ENCODE measurements around the gene UNC13D.

The UNC13D gene

DNA sequence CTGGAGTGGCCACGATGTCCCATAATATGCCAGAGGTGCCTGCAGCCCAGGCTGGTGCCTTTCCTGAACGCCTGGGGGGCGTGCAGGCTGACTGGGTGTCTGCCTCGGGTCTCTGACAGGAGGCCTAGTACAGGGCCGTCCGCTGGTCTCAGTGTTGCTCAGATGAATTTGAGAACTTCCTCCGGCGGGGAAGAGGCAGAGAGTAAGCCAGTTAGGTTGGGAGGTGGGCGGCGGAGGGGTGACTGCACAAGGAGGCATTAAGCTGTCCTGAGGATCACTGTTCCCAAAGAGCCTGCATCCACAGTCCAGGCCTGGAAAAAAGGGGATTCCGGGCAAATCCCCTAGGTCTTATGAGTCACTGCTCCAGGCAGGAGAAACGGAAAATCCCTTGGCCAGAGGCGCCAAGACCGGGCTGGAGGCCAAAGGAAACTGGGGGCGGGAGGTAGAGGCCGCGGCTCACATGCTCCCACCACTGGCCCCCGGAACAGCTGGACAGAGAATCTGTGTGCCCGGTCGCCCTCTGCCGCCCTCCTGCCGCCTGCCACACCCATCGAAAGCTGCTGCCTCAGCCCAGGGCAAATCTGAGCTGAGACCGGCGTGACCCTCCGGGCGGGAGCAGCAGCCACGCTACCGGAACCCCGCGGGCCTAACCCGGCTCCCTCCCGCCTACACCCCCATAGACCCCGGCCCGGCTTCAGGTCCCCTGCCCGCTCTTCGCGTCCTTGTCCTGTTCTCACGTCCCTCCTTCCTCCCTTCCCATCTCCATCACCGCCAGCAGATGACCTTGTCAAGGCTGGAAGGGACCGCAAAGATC is 32.9 kb upstream of the UNC13D start:
- TF ChIP-seq, protein P1, sequence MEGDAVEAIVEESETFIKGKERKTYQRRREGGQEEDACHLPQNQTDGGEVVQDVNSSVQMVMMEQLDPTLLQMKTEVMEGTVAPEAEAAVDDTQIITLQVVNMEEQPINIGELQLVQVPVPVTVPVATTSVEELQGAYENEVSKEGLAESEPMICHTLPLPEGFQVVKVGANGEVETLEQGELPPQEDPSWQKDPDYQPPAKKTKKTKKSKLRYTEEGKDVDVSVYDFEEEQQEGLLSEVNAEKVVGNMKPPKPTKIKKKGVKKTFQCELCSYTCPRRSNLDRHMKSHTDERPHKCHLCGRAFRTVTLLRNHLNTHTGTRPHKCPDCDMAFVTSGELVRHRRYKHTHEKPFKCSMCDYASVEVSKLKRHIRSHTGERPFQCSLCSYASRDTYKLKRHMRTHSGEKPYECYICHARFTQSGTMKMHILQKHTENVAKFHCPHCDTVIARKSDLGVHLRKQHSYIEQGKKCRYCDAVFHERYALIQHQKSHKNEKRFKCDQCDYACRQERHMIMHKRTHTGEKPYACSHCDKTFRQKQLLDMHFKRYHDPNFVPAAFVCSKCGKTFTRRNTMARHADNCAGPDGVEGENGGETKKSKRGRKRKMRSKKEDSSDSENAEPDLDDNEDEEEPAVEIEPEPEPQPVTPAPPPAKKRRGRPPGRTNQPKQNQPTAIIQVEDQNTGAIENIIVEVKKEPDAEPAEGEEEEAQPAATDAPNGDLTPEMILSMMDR (IDR thresholded peaks at IDR 0.05; ENCODE audit: insufficient read depth, missing control alignments): no peak
- FAIRE-seq (no peak), DNase-seq (ENCODE audit: insufficient read length, low spot score) (no peak)

DNA sequence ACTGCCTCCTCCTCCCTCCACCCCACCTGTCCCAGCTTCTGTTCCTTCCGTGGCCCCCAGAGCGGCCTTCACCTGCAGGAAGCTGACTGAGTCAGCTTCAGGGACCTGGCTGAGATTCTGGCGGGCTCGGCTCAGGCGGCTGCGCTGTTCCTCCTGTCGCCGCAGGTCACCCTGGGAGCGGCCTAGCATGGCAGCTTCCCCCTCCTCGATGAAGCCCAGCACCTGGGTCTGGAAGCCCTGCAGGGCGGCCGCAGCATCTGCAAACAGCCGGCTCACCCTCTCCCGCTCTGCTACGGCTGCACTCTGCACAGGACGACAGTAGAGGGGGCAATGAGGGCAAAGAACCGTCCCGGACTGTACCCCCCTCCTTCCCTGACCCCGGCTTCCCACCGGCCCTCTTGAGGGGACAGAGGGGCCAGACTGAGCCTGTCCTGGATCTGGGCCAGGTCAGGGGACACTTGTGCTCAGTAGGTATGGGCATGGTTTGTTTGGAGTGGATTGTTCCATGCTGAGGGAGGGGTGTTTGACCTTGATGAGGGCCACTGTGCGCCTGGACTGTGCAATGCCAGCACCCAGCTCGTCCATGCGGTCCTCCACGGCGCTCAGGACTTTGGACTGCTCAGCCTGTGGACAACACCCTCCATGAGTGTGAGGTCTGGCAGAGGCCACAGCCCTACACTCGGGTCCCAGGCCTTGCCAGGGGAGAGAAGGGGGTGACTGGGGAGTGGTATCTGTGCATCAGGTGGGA is 32.2 kb upstream of the UNC13D start:
- DNase-seq (ENCODE audit: insufficient read length, low spot score) (no peak), FAIRE-seq (no peak)
- TF ChIP-seq, protein P1 (IDR thresholded peaks at IDR 0.05; ENCODE audit: insufficient read depth, missing control alignments): no peak

DNA sequence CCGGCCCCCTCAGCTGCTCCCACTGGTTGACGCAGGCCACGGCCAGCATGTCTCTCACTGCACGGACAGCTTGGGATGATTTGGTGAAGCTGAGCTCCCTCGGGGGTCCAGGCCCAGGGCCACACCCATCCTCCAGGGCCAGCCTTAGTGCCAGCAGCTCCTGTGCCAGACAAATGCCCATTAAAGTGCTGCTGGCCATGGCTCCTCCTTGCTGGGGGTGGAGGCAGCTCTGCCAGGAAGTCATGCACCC is 31.7 kb upstream of the UNC13D start:
- no peak for FAIRE-seq
- no peak for DNase-seq (ENCODE audit: insufficient read length, low spot score)
- TF ChIP-seq, protein P1 (IDR thresholded peaks at IDR 0.05; ENCODE audit: insufficient read depth, missing control alignments): no peak

DNA sequence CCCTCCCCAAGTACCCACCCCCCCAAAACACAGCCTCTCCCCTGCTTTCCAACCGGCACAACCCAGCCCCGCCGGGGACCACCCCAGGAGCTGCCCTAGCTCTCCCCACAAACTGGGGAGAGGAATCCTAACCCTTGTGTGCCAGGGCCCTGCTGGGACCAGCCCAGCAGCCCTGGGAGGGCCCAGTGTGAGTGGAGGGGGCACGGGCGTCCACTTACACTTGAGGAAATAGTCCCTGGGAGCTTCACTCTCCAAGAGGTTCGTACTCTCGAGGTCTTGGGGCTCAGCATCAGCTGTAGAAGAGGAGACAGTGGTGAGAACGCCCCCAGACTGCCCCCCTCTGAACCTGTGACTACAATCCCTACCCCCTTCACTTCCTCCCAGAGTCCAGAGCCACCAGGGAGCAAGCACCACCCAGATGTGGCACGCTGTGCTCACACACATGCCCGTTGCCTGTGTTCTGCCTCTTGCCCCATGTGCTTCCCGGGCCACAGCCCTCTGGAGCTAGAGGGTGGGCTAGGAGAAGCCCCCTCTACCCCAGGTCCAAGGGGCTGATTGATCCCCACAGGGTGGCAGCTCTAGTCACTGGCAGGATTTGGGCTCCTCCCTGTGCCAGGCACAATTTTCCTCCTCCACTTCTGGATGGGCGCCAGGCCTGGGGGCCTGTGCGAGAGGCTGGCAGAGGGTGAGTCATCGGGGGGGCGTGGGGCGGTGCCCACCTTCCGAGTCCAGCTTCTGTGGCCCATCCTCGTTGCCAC is 31.2 kb upstream of the UNC13D start:
- no peak for DNase-seq (ENCODE audit: insufficient read length, low spot score)
- TF ChIP-seq, protein P1 (IDR thresholded peaks at IDR 0.05; ENCODE audit: insufficient read depth, missing control alignments): no peak

DNA sequence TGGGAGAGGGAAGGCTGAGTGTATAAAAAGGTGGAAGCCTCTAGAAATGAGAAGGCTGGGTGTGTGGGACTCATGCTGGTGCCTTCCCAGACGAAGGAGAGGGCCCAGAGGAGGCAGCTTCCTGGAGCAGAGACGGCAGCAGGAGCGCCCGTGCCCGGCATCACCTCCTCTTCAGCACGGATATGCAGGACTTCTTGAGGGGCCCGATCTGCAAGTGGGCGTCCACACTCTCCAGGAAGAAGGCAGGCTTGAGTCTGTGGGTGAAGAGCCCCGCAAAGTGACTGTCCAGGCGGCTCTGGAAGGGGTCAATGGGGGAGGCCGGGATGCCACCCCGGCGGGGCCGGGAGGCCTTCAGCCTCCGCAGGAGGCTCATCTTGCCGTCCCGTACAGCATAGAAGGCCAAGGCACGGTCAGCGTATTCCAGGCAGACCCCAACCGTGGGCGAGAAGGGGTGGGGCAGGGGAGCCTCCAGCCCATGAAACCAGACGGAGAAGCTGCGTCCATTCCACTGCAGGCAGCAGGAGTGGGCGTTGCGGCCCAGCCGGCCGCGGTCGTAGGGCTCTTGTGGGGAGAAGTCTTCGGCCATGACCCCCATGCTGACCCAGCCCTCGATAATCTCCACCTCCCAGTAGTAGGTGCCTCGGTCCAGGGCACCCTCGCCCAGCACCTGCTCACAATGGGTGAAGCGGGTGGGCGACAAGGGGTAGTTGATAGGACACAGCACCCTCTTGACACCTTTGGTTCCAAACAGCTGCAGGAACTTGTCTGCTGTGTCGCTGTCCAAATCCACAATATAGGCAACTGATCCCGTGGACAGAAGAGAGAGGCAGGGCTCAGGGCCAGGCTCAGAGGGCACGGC is 30.3 kb upstream of the UNC13D start:
- TF ChIP-seq, protein P1 (IDR thresholded peaks at IDR 0.05; ENCODE audit: insufficient read depth, missing control alignments): no peak
- DNase-seq (ENCODE audit: insufficient read length, low spot score) (no peak), FAIRE-seq (no peak)

More for the DNA sequence above, 31.2 kb upstream of the UNC13D start:
- no peak for FAIRE-seq

DNA sequence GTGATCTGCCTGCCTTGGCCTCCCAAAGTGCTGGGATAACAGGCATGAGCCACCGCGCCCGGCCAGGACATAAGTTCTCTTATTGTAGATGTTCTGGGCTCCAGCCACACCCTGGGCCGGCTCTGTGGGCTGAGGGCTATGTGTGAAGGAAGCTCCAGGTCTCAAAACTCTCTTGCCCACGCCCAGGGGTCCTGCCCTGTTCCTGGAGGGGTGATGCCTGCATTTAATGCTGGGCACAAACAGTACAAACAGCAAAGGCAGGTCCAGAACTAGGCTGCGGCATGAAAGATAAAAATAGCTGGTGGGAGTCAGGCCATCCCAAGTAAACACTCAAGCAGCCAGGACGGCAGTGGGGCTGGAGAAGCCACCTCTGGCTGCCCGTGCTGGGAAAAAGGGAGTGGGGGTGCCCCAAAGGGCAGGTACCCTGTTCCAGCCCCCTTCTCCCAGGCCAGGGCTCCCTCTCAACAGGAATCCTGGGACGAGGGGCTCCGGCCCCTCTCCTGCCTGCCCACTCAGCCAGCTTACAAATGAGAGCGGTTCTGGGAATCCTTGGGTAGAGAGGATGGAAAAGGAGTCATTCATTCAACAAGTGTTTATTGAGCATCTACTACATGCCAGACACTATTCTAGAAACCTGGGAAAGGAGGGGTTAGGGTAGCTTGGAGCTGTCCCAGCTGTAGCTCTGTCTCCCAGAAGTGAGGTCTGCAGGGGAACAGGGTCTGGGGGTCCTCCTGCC is 29.6 kb upstream of the UNC13D start:
- TF ChIP-seq, protein P1 (IDR thresholded peaks at IDR 0.05; ENCODE audit: insufficient read depth, missing control alignments): no peak
- DNase-seq (ENCODE audit: insufficient read length, low spot score) (no peak), FAIRE-seq (no peak)
